Testis (tissue), 2 donors: ENCODE data around the gene SMOC2.

ENCODE experiments used
- POLR2A ChIP-seq: fragments of 450-650 bp; IDR thresholded peaks from one replicate; pipeline ENCODE4 v1.6.1; 2017; ENCODE audit warnings: antibody characterized with exemption, mild to moderate bottlenecking, moderate library complexity
- TF ChIP-seq, protein P1 (sequence below), 3 experiments: fragments of 450-650 bp in 2 of 3; fragments of 200-600 bp in 1 of 3; sonication (generic) in 1 of 3; IDR thresholded peaks; one replicate each; pipeline ENCODE4 v1.5.1; 2016 to 2019; ENCODE audit warnings: antibody characterized with exemption in 3 of 3, mild to moderate bottlenecking in 2 of 3, moderate library complexity in 1 of 3

GRCh38 chr6:168526841-168527281, 85.9 kb downstream of the SMOC2 start:
- TF ChIP-seq, protein P1, sequence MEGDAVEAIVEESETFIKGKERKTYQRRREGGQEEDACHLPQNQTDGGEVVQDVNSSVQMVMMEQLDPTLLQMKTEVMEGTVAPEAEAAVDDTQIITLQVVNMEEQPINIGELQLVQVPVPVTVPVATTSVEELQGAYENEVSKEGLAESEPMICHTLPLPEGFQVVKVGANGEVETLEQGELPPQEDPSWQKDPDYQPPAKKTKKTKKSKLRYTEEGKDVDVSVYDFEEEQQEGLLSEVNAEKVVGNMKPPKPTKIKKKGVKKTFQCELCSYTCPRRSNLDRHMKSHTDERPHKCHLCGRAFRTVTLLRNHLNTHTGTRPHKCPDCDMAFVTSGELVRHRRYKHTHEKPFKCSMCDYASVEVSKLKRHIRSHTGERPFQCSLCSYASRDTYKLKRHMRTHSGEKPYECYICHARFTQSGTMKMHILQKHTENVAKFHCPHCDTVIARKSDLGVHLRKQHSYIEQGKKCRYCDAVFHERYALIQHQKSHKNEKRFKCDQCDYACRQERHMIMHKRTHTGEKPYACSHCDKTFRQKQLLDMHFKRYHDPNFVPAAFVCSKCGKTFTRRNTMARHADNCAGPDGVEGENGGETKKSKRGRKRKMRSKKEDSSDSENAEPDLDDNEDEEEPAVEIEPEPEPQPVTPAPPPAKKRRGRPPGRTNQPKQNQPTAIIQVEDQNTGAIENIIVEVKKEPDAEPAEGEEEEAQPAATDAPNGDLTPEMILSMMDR (IDR thresholded peaks at IDR 0.05) = no peak
- TF ChIP-seq POLR2A = no peak
